Glutamatergic neuron (in vitro differentiated cells): ENCODE data around the gene BCL6B. TPM values are rescaled to one million over a fixed set of nuclear protein-coding genes. Genes with fewer than 3 reads are reported as not detected.

ENCODE experiments used
- DNase-seq: peaks from one replicate; pipeline ENCODE4 v3.0.0; 2022
- H3K27ac Mint-ChIP-seq: one replicate; pipeline ENCODE4 v1.8.0; 2020; ENCODE audit warnings: mild to moderate bottlenecking, mixed read lengths, inconsistent platforms; ENCODE audit not compliant: unreplicated experiment
- H3K27me3 Mint-ChIP-seq: one replicate; pipeline ENCODE4 v1.8.0; 2020; ENCODE audit warnings: mild to moderate bottlenecking, moderate library complexity, mixed read lengths, inconsistent platforms; ENCODE audit not compliant: unreplicated experiment
- H3K36me3 Mint-ChIP-seq: one replicate; pipeline ENCODE4 v1.8.0; 2020; ENCODE audit warnings: mild to moderate bottlenecking, mixed read lengths, inconsistent platforms; ENCODE audit not compliant: unreplicated experiment
- H3K4me1 Mint-ChIP-seq: one replicate; pipeline ENCODE4 v1.8.0; 2020; ENCODE audit warnings: mild to moderate bottlenecking, low read depth, mixed read lengths, inconsistent platforms; ENCODE audit not compliant: unreplicated experiment
- H3K4me3 Mint-ChIP-seq: one replicate; pipeline ENCODE4 v1.8.0; 2020; ENCODE audit warnings: mild to moderate bottlenecking, mixed read lengths, inconsistent platforms; ENCODE audit not compliant: unreplicated experiment
- H3K9me3 Mint-ChIP-seq: one replicate; pipeline ENCODE4 v1.8.0; 2020; ENCODE audit warnings: mild to moderate bottlenecking, moderate library complexity, mixed read lengths, inconsistent platforms; ENCODE audit not compliant: unreplicated experiment
- CTCF ChIP-seq: fragments of 200-600 bp; sonication (generic); IDR thresholded peaks from one replicate; pipeline ENCODE4 v1.5.0; 2021; ENCODE audit not compliant: partially characterized antibody, unreplicated experiment
- total RNA-seq: library from RNA; stranded (reverse); fragmentation: NEBNext Ultra II Directional; extraction: Animal tissue kit (Norgen Biotek cat#: 25700); gene quantifications from one replicate; pipeline ENCODE4 v1.2.1, GENCODE V29; 2021; ENCODE audit not compliant: unreplicated experiment

Gene BCL6B
- total RNA-seq, 1 donor from 2014 or later, result not detected

DNA sequence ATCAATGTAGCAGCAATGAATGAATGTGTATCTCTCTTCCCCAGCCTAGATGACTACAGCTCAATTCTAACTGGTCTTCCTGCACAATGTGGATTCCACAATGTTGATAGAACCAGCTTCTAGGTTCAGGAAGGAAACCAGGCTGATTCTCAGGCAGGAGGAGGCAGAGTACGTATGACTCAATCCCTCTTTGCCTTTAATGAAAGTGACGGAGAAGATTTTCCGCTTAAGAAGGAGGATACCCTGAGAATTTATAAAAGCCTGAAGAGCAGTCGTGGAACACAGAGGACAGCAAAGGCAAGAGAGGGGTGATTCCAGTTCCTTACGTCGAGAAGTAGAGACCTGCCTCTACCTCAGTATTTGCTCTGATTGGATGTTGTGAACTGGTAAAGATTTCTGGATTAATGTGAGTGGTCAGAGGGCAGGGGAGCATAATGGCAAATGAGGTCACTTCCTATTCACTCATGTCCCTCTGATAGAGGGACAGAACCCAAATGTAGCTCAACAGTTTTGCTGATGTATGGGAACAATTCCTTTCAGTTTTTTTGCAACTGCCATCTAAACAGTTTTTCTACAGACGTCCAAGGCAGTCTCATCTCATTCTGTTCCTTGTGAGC lies 36.1 kb downstream of the BCL6B start:
- no peaks in the 10 kb centered on the region for H3K36me3 Mint-ChIP-seq
- H3K27me3 Mint-ChIP-seq, result no peaks in the 10 kb centered on the region
- H3K4me1 Mint-ChIP-seq, result peaks cover 12% of the 10 kb centered on the region
- no peak for TF ChIP-seq CTCF
- no peak overlapping the region for H3K27ac Mint-ChIP-seq
- no peak for DNase-seq
- peaks cover 4% of the 10 kb centered on the region for H3K9me3 Mint-ChIP-seq
- H3K4me3 Mint-ChIP-seq, result no peak overlapping the region

- no peak for TF ChIP-seq CTCF
- no peak for DNase-seq
- H3K4me3 Mint-ChIP-seq, result no peak overlapping the region
- H3K36me3 Mint-ChIP-seq, result no peaks in the 10 kb centered on the region
- no peak overlapping the region for H3K27ac Mint-ChIP-seq
- peaks cover 15% of the 10 kb centered on the region for H3K4me1 Mint-ChIP-seq
- H3K9me3 Mint-ChIP-seq, result peaks cover 7% of the 10 kb centered on the region
- no peaks in the 10 kb centered on the region for H3K27me3 Mint-ChIP-seq
These were observed 37.5 kb downstream of the BCL6B start for GRCh38 chr17:7060165-7060891.

GRCh38 chr17:7063518-7064094 lies 40.8 kb downstream of the BCL6B start:
- Mint-ChIP-seq H3K27me3 (no peaks in the 10 kb centered on the region), H3K27ac (peak overlapping the region; percentile 78), H3K4me1 (peaks cover 18% of the 10 kb centered on the region), H3K36me3 (peaks cover 11% of the 10 kb centered on the region), H3K9me3 (peaks cover 19% of the 10 kb centered on the region), H3K4me3 (peak overlapping the region; percentile 56)
- DNase-seq, result no peak
- TF ChIP-seq CTCF, result no peak

- Mint-ChIP-seq H3K36me3 (peaks cover 18% of the 10 kb centered on the region), H3K27ac (peak overlapping the region; percentile 78), H3K9me3 (peaks cover 23% of the 10 kb centered on the region), H3K4me3 (peak overlapping the region; percentile 56), H3K4me1 (peaks cover 18% of the 10 kb centered on the region), H3K27me3 (no peaks in the 10 kb centered on the region)
- DNase-seq, result no peak
- no peak for TF ChIP-seq CTCF
These were observed 41.4 kb downstream of the BCL6B start for GRCh38 chr17:7064261-7064660.

DNA sequence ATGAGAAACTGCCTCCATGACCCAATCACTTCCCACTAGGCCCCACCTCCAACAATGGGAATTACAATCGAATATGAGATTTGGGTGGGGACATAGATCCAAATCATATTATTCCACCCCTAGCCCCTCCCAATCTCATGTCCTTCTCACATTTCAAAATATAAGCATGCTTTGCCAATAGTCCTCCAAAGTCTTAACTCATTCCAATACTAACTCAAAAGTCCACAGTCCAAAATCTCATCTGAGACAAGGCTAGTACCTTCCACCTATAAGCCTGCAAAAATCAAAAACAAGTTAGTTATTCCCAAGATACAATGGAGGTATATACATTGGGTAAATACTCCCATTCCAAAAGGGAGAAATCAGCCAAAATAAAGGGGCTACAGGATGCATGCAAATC lies 44.3 kb downstream of the BCL6B start:
- H3K9me3 Mint-ChIP-seq, result peaks cover 29% of the 10 kb centered on the region
- peaks cover 18% of the 10 kb centered on the region for H3K4me1 Mint-ChIP-seq
- H3K4me3 Mint-ChIP-seq, result no peak overlapping the region
- no peaks in the 10 kb centered on the region for H3K27me3 Mint-ChIP-seq
- H3K27ac Mint-ChIP-seq, result no peak overlapping the region
- DNase-seq, result no peak
- peaks cover 18% of the 10 kb centered on the region for H3K36me3 Mint-ChIP-seq
- TF ChIP-seq CTCF, result no peak
